GM12874 (cell line): ENCODE measurements around the gene RBMS3.

Source experiments
- TF ChIP-seq, protein P1 (sequence below): IDR thresholded peaks from 2 replicates; pipeline ENCODE4 v1.5.1; 2011; ENCODE audit warnings: low read depth, mild to moderate bottlenecking, control low read depth, low read length, moderate library complexity; ENCODE audit not compliant: insufficient read depth

The RBMS3 gene

DNA sequence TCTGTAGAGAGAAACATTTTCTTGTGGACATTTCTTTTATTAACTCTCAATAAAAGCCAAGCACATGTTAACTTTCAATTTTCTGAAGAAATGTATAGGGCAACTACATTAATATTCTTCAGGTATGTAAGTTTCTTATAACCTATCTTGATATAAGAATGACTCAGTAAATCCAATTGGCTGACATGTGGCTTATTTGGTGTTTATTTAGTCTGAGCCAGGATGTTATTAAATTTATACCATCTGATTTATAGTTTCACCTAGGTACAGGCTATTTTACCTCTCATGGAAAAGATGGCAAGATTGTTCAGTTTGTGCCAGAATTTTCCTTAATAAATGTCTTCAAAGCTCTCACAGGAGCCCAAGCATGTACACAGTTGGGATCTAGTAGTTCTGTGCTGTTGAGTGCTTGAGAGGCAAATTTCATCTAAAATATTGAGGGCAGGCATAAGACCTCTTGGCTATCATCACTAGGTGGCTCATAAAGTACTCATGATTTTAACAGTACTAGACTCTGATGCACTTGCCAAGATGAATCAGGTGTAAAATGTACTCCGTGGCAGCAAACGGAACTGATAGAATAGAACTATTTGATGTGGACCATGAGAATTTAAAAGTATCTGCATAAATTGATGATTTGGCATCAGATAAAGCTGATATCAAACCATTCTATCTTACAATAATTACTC is 631.9 kb downstream of the RBMS3 start:
- TF ChIP-seq, protein P1, sequence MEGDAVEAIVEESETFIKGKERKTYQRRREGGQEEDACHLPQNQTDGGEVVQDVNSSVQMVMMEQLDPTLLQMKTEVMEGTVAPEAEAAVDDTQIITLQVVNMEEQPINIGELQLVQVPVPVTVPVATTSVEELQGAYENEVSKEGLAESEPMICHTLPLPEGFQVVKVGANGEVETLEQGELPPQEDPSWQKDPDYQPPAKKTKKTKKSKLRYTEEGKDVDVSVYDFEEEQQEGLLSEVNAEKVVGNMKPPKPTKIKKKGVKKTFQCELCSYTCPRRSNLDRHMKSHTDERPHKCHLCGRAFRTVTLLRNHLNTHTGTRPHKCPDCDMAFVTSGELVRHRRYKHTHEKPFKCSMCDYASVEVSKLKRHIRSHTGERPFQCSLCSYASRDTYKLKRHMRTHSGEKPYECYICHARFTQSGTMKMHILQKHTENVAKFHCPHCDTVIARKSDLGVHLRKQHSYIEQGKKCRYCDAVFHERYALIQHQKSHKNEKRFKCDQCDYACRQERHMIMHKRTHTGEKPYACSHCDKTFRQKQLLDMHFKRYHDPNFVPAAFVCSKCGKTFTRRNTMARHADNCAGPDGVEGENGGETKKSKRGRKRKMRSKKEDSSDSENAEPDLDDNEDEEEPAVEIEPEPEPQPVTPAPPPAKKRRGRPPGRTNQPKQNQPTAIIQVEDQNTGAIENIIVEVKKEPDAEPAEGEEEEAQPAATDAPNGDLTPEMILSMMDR: no peak

GRCh38 chr3:29914861-29915524 is 634.1 kb downstream of the RBMS3 start:
- TF ChIP-seq, protein P1: no peak

- TF ChIP-seq, protein P1: no peak
Measured at GRCh38 chr3:29919571-29919970, 638.7 kb downstream of the RBMS3 start.

DNA sequence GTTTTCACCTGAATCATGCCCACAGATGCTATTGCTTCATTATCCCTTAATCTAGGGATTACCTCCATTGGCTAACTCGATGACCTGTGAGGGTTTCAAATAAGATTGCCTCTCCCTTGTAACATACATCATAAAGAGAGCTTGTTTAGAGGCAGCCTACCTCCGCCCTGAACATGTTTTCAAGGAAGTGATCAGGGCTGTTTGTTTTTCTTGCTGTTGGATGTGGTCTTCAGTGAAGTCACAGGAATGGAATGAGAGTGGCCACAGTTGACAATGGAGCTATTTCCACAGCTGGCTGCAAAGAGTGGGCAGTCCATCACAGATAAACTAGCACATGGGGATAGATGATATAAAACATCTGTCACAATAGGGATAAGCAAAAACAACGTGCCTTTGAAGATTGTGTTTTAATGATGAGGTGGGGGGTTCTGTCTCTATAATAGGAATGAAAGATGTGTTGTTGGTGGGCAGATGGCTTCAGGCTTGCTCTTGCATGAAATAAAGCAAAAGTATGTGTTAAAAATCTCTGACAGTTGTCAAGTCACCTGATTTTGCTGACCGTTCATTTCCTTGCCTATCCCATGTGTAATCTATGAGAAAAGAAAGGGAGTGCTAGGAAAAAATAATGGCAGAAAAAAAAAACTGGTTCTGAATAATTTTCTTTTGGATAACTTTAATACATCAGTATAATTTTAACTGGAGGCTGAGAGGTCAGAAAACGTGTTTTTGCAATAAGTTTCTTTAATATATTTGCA is 642.3 kb downstream of the RBMS3 start:
- TF ChIP-seq, protein P1: no peak

DNA sequence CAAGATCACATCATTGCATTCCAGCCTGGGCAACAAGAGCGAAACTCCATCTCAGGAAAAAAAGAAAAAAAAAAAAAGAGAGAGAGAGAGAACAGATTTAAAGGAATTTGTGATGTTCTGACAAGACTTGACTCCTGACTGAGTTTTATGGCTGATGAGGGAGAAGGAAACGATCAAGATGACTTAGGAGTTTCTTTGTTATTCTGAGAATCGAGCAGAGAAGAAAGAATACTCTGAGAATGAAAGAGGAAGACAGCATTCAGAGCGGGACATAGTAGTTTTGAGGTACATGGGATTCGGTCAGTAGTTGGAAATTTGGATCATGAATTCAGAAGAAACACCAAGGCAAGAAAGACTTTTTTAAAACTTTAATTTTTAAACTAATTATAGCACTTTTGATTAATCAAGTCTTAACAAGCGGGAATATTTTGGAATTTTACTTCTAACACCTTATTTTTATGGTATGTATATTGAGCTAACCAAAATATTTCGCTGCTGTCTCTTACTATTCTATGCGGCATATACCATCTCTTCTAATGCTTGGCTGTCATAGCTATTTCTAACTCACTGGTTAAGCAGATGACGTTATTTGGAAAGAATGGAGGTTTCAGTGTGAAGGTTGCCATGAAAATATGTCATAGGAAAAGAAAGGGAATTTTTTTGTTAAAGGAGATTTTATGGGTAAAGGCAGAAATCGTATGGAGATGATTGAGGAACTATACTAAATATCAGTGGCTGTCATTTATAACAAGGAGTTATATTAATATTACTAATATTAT is 644.1 kb downstream of the RBMS3 start:
- TF ChIP-seq, protein P1: no peak

- TF ChIP-seq, protein P1: no peak
Measured at GRCh38 chr3:29926378-29926777, 645.5 kb downstream of the RBMS3 start.

- TF ChIP-seq, protein P1: no peak
Measured at GRCh38 chr3:29932696-29933325, 651.9 kb downstream of the RBMS3 start.
